PC-3 (cell line): Measurements from ENCODE around the gene DPEP2NB.

Source experiments
- EZH2 ChIP-seq: fragments of 300-600 bp; sonication (generic); IDR thresholded peaks from one replicate; pipeline ENCODE4 v1.6.1; 2017; ENCODE audit warnings: antibody characterized with exemption, mild to moderate bottlenecking, low read length; ENCODE audit not compliant: unreplicated experiment
- EZH2phosphoT487 ChIP-seq: fragments of 300-600 bp; sonication (generic); IDR thresholded peaks from 2 replicates; pipeline ENCODE4 v1.6.1; 2018; ENCODE audit warnings: mild to moderate bottlenecking, antibody characterized with exemption, low read length, borderline replicate concordance
- TF ChIP-seq, protein P1 (sequence below): fragments of 300-600 bp; sonication (generic); conservative IDR thresholded peaks from 2 replicates; pipeline ENCODE4 v1.5.1; 2017; ENCODE audit warnings: antibody characterized with exemption, low read depth, mild to moderate bottlenecking, low read length

DNA sequence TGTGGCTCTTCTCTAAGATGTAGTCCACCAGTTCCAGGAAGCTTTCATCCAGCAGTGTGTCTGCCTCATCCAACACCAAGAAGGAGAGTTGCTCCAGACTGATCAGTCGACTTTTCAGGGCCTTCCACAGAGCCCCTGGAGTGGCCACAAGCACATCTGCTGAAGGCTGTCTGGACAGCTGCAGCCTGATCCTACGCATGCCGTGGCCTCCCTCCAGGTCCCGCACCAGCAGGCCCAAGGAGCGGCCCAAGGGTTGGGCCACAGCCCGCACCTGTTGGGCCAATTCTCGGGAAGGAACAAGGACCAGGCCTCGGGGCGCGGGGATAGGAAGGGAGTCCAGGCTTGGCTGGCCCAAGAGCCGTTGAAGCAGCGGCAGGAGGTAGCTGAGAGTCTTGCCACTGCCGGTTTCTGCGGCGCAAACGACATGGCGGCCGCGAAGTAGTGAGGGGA is 6.6 kb upstream of the DPEP2NB start:
- TF ChIP-seq EZH2 (no peak), EZH2phosphoT487 (no peak)
- TF ChIP-seq, protein P1, sequence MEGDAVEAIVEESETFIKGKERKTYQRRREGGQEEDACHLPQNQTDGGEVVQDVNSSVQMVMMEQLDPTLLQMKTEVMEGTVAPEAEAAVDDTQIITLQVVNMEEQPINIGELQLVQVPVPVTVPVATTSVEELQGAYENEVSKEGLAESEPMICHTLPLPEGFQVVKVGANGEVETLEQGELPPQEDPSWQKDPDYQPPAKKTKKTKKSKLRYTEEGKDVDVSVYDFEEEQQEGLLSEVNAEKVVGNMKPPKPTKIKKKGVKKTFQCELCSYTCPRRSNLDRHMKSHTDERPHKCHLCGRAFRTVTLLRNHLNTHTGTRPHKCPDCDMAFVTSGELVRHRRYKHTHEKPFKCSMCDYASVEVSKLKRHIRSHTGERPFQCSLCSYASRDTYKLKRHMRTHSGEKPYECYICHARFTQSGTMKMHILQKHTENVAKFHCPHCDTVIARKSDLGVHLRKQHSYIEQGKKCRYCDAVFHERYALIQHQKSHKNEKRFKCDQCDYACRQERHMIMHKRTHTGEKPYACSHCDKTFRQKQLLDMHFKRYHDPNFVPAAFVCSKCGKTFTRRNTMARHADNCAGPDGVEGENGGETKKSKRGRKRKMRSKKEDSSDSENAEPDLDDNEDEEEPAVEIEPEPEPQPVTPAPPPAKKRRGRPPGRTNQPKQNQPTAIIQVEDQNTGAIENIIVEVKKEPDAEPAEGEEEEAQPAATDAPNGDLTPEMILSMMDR = no peak
